GM21528 (cell line): Measurements from ENCODE around the gene FYTTD1.

Experiments
- ATAC-seq: cut with Tn5 transposase; IDR thresholded peaks from one replicate; pipeline ENCODE4 v1.9.1; 2021; ENCODE audit warnings: mild to moderate bottlenecking, moderate library complexity; ENCODE audit not compliant: unreplicated experiment, low FRiP score

Gene FYTTD1

GRCh38 chr3:197829397-197830045 is 79.8 kb downstream of the FYTTD1 start:
- no peak for ATAC-seq

GRCh38 chr3:197830308-197830966 is 80.8 kb downstream of the FYTTD1 start:
- no peak for ATAC-seq

GRCh38 chr3:197830967-197831313 is 81.3 kb downstream of the FYTTD1 start:
- ATAC-seq, result no peak

- no peak for ATAC-seq
These were observed 84.4 kb downstream of the FYTTD1 start for GRCh38 chr3:197833930-197834715.

GRCh38 chr3:197835509-197835908 is 85.8 kb downstream of the FYTTD1 start:
- ATAC-seq, result no peak

GRCh38 chr3:197836244-197836643 is 86.6 kb downstream of the FYTTD1 start:
- ATAC-seq, result no peak
